ENCODE data around the gene RMDN3. TPM values are rescaled to one million over a fixed set of nuclear protein-coding genes. Genes with fewer than 3 reads are reported as not detected.

RMDN3 gene
- total and polyA plus RNA-seq, 2 of the 13 experiments (the other 11 are each of a cell fraction or from before 2014, with no cell fraction given) = 16.8 to 19.5 TPM

- TF ChIP-seq, protein P1, sequence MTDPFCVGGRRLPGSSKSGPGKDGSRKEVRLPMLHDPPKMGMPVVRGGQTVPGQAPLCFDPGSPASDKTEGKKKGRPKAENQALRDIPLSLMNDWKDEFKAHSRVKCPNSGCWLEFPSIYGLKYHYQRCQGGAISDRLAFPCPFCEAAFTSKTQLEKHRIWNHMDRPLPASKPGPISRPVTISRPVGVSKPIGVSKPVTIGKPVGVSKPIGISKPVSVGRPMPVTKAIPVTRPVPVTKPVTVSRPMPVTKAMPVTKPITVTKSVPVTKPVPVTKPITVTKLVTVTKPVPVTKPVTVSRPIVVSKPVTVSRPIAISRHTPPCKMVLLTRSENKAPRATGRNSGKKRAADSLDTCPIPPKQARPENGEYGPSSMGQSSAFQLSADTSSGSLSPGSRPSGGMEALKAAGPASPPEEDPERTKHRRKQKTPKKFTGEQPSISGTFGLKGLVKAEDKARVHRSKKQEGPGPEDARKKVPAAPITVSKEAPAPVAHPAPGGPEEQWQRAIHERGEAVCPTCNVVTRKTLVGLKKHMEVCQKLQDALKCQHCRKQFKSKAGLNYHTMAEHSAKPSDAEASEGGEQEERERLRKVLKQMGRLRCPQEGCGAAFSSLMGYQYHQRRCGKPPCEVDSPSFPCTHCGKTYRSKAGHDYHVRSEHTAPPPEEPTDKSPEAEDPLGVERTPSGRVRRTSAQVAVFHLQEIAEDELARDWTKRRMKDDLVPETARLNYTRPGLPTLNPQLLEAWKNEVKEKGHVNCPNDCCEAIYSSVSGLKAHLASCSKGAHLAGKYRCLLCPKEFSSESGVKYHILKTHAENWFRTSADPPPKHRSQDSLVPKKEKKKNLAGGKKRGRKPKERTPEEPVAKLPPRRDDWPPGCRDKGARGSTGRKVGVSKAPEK (CRISPR knock-in tag; IDR thresholded peaks at IDR 0.05; ENCODE audit: borderline replicate concordance) = no peak
- TF ChIP-seq ZNF24 (IDR thresholded peaks at IDR 0.05) (no peak), ZBTB46 (CRISPR knock-in tag; IDR thresholded peaks at IDR 0.05; ENCODE audit: borderline replicate concordance) (no peak), ZNF350 (CRISPR knock-in tag; IDR thresholded peaks at IDR 0.05; ENCODE audit: borderline replicate concordance, low read depth) (0 out of 2 replicates have a peak, but pooled peaks have one; percentile 29), ZNF12 (CRISPR knock-in tag; IDR thresholded peaks at IDR 0.05) (0 out of 2 replicates have a peak, but pooled peaks have one; percentile 23), ZFYVE20 (CRISPR knock-in tag; IDR thresholded peaks at IDR 0.05; ENCODE audit: borderline replicate concordance, low read depth) (no peak), ELF3 (CRISPR knock-in tag; IDR thresholded peaks at IDR 0.05) (peak; percentile 56; the same call in 1 of the 2 replicates), ZBTB21 (CRISPR knock-in tag; IDR thresholded peaks at IDR 0.05) (no peak), BRCA1 (CRISPR knock-in tag; IDR thresholded peaks at IDR 0.05) (no peak), TBX3 (IDR thresholded peaks at IDR 0.05; ENCODE audit: borderline replicate concordance) (no peak), KLF6 (CRISPR knock-in tag; IDR thresholded peaks at IDR 0.05) (0 out of 2 replicates have a peak, but pooled peaks have one; percentile 44), ZFP37 (CRISPR knock-in tag; IDR thresholded peaks at IDR 0.05; ENCODE audit: borderline replicate concordance) (no peak), RXRB (CRISPR knock-in tag; IDR thresholded peaks at IDR 0.05; ENCODE audit: borderline replicate concordance) (0 out of 2 replicates have a peak, but pooled peaks have one; percentile 34), MTF1 (CRISPR knock-in tag; IDR thresholded peaks at IDR 0.05) (no peak), ZSCAN9 (CRISPR knock-in tag; IDR thresholded peaks at IDR 0.05; ENCODE audit: borderline replicate concordance) (0 out of 2 replicates have a peak, but pooled peaks have one; percentile 43), CTCF (CRISPR knock-in tag; IDR thresholded peaks at IDR 0.05) (peak; percentile 98), ZFX (CRISPR knock-in tag; IDR thresholded peaks at IDR 0.05; ENCODE audit: low read depth) (peak; percentile 41; the same call in 1 of the 2 replicates), E2F5 (CRISPR knock-in tag; conservative IDR thresholded peaks at IDR 0.05) (no peak), NRL (CRISPR knock-in tag; IDR thresholded peaks at IDR 0.05; ENCODE audit: borderline replicate concordance) (peak; percentile 24; the same call in 1 of the 2 replicates), NFIC (IDR thresholded peaks at IDR 0.05; ENCODE audit: low read length) (no peak)
- TF ChIP-seq, protein P2, sequence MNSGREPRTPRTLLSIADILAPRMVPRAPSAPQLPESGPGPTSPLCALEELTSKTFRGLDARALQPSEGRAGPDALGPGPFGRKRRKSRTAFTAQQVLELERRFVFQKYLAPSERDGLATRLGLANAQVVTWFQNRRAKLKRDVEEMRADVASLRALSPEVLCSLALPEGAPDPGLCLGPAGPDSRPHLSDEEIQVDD (CRISPR knock-in tag; IDR thresholded peaks at IDR 0.05; ENCODE audit: borderline replicate concordance) = 0 out of 2 replicates have a peak, but pooled peaks have one; percentile 42
- TF ChIP-seq, protein P3, sequence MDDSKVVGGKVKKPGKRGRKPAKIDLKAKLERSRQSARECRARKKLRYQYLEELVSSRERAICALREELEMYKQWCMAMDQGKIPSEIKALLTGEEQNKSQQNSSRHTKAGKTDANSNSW (CRISPR knock-in tag; IDR thresholded peaks at IDR 0.05; ENCODE audit: borderline replicate concordance) = no peak
Measured at GRCh38 chr15:40782609-40783227, 27.7 kb upstream of the RMDN3 start (continued).

All from HepG2 (cell line).